ACC112 (cell line): ENCODE results near the gene GAB3.
"Not testable (repeated sequence)": the region's sequence is repeated elsewhere in the genome, so short reads cannot be mapped to it uniquely, and the experiment has no call there.

Source experiments
- H2AFZ ChIP-seq: fragments of 200-600 bp; sonication (generic); one replicate; pipeline ENCODE4 v1.6.0; 2017; ENCODE audit warnings: antibody characterized with exemption, low read length; ENCODE audit not compliant: unreplicated experiment
- H3K27ac ChIP-seq: fragments of 200-600 bp; sonication (generic); 2 replicates; pipeline ENCODE4 v1.5.1; 2014; ENCODE audit warnings: low read depth, mild to moderate bottlenecking, antibody characterized with exemption, low read length, moderate library complexity
- H3K27me3 ChIP-seq: fragments of 200-600 bp; sonication (generic); 2 replicates; pipeline ENCODE4 v1.6.1; 2014; ENCODE audit warnings: mild to moderate bottlenecking, antibody characterized with exemption, low read length, moderate library complexity, mixed read lengths; ENCODE audit not compliant: insufficient read depth
- H3K36me3 ChIP-seq: fragments of 200-600 bp; sonication (generic); 2 replicates; pipeline ENCODE4 v1.6.1; 2016; ENCODE audit warnings: mild to moderate bottlenecking, antibody characterized with exemption, low read length, moderate library complexity, mixed read lengths; ENCODE audit not compliant: insufficient read depth
- H3K4me1 ChIP-seq: fragments of 200-600 bp; sonication (generic); one replicate; pipeline ENCODE4 v1.6.1; 2016; ENCODE audit warnings: low read length, mixed read lengths; ENCODE audit not compliant: insufficient read depth, unreplicated experiment, control insufficient read depth
- H3K4me3 ChIP-seq: fragments of 200-600 bp; sonication (generic); 2 replicates; pipeline ENCODE4 v1.5.1; 2014; ENCODE audit warnings: mild to moderate bottlenecking, low read depth, low read length
- H3K79me2 ChIP-seq: fragments of 200-600 bp; sonication (generic); one replicate; pipeline ENCODE4 v1.6.0; 2016; ENCODE audit warnings: low read length; ENCODE audit not compliant: control insufficient read depth, unreplicated experiment, insufficient read depth

The GAB3 gene

DNA sequence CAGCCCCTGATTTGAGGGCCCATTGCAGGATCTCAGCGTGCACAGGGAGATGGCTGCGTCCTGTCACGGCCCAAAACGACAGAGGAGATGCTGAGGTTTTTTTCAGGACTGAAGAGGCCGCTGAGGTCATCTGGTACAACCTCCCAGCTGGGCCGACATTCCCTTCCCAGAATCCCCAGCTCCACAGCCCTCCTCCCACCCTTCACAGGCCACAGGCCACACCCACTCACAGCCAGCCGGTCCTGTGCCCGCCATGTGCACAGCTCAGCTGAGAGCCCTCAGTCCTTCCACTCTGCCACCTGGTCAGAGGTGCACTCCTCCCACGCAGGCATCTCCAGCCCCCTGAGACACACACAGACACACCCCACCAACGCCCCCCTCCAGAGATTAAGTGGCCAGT is 109.1 kb downstream of the GAB3 start:
- H3K4me1 ChIP-seq, H3K79me2 ChIP-seq, H3K36me3 ChIP-seq, H3K27ac ChIP-seq, H3K4me3 ChIP-seq, H3K27me3 ChIP-seq, H2AFZ ChIP-seq: not testable (repeated sequence)

GRCh38 chrX:154633661-154634060 is 117.2 kb downstream of the GAB3 start:
- H3K79me2 ChIP-seq, H3K27me3 ChIP-seq, H3K4me3 ChIP-seq, H2AFZ ChIP-seq, H3K36me3 ChIP-seq, H3K27ac ChIP-seq, H3K4me1 ChIP-seq: not testable (repeated sequence)

GRCh38 chrX:154630949-154631348 is 119.9 kb downstream of the GAB3 start:
- not testable (repeated sequence) for H3K79me2 ChIP-seq, H3K27ac ChIP-seq, H3K4me3 ChIP-seq, H3K27me3 ChIP-seq, H2AFZ ChIP-seq, H3K36me3 ChIP-seq, H3K4me1 ChIP-seq

DNA sequence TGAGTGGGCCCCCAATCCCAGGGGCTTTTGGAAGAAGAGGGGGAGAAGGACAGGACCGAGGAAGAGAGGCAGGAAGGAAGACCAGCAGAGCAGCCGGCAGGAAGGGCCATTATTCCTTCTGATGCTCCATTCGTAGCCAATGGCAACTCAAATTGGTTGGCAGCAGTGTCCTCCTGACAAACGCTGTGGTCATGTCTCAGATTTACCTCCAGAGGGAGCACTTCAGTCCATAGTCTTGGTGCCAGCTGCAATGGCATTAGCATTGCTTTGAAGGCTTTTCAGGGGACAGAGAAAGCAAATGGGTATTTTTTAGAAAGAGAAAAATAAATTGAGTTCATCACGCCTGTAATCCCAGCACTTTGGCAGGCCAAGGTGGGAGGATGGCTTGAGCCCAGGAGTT is 121.9 kb downstream of the GAB3 start:
- H3K79me2 ChIP-seq, H3K4me1 ChIP-seq: not testable (repeated sequence)

More for the DNA sequence above, 121.9 kb downstream of the GAB3 start:
- not testable (repeated sequence) for H2AFZ ChIP-seq, H3K27ac ChIP-seq, H3K36me3 ChIP-seq, H3K4me3 ChIP-seq, H3K27me3 ChIP-seq
